Measurements from ENCODE around the gene MAP4.
"Not testable (repeated sequence)": the region's sequence is repeated elsewhere in the genome, so short reads cannot be mapped to it uniquely, and the experiment has no call there.

DNA sequence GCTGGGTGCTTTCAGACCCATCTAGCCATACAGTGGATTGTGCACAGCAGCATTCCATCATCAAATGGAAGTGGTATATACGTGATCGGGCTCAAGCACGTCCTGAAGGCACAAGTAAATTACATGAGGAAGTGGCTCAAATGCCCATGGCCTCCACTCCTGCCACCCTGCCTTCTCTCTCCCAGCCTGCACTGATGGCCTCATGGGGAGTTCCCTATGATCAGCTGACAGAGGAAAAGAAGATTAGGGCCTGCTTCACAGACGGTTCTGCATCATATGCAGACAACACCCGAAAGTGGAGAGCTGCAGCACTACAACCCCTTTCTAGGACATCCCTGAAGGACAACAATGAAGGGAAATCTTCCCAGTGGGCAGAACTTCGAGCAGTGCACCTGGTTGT lies 8.2 kb downstream of the MAP4 start:
- TF ChIP-seq, protein P1, sequence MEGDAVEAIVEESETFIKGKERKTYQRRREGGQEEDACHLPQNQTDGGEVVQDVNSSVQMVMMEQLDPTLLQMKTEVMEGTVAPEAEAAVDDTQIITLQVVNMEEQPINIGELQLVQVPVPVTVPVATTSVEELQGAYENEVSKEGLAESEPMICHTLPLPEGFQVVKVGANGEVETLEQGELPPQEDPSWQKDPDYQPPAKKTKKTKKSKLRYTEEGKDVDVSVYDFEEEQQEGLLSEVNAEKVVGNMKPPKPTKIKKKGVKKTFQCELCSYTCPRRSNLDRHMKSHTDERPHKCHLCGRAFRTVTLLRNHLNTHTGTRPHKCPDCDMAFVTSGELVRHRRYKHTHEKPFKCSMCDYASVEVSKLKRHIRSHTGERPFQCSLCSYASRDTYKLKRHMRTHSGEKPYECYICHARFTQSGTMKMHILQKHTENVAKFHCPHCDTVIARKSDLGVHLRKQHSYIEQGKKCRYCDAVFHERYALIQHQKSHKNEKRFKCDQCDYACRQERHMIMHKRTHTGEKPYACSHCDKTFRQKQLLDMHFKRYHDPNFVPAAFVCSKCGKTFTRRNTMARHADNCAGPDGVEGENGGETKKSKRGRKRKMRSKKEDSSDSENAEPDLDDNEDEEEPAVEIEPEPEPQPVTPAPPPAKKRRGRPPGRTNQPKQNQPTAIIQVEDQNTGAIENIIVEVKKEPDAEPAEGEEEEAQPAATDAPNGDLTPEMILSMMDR (IDR thresholded peaks at IDR 0.05): not testable (repeated sequence)
- TF ChIP-seq POLR2AphosphoS5, EP300 (IDR thresholded peaks at IDR 0.05): not testable (repeated sequence)

Measured in esophagus muscularis mucosa (tissue), 4 donors.